AG10803 (cell line): ENCODE data around the gene CRK.
"Not testable (repeated sequence)": the region's sequence is repeated elsewhere in the genome, so short reads cannot be mapped to it uniquely, and the experiment has no call there.

Experiments
- DNase-seq: peaks from one replicate; pipeline ENCODE4 v3.0.0; 2010; ENCODE audit warnings: low read depth
- H3K4me3 ChIP-seq: 2 replicates; pipeline ENCODE4 v1.5.1; 2011; ENCODE audit warnings: mild to moderate bottlenecking, low read length, control low read depth
- TF ChIP-seq, protein P1 (sequence below): conservative IDR thresholded peaks from 2 replicates; pipeline ENCODE4 v1.5.1; 2011; ENCODE audit warnings: mild to moderate bottlenecking, low read length, control low read depth, inconsistent platforms

CRK gene

GRCh38 chr17:1386265-1386664 is 69.8 kb downstream of the CRK start:
- no peak for DNase-seq
- H3K4me3 ChIP-seq: no peak overlapping the region
- TF ChIP-seq, protein P1, sequence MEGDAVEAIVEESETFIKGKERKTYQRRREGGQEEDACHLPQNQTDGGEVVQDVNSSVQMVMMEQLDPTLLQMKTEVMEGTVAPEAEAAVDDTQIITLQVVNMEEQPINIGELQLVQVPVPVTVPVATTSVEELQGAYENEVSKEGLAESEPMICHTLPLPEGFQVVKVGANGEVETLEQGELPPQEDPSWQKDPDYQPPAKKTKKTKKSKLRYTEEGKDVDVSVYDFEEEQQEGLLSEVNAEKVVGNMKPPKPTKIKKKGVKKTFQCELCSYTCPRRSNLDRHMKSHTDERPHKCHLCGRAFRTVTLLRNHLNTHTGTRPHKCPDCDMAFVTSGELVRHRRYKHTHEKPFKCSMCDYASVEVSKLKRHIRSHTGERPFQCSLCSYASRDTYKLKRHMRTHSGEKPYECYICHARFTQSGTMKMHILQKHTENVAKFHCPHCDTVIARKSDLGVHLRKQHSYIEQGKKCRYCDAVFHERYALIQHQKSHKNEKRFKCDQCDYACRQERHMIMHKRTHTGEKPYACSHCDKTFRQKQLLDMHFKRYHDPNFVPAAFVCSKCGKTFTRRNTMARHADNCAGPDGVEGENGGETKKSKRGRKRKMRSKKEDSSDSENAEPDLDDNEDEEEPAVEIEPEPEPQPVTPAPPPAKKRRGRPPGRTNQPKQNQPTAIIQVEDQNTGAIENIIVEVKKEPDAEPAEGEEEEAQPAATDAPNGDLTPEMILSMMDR: no peak

- TF ChIP-seq, protein P1: no peak
- H3K4me3 ChIP-seq: no peak overlapping the region
- no peak for DNase-seq
Observed at GRCh38 chr17:1385861-1386260, 70.2 kb downstream of the CRK start.

- TF ChIP-seq, protein P1: no peak
- no peak overlapping the region for H3K4me3 ChIP-seq
- DNase-seq: no peak
Observed at GRCh38 chr17:1384905-1385435, 71.1 kb downstream of the CRK start.

DNA sequence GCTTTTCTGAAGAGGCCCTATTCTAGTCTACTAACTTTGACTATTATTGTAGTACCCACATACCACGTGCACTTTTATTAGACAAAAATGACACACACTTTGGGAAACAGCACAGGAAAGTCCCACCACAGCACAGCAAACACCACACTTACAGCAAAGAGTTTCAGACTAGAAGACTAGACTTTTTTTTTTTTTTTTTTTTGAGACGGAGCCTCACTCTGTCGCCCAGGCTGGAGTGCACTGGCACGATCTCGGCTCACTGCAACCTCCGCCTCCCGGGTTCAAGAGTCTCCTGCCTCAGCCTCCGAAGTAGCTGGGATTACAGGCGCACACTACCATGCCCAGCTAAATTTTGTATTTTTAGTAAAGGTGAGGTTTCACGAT is 76.1 kb downstream of the CRK start:
- H3K4me3 ChIP-seq: no peak overlapping the region
- DNase-seq: no peak
- TF ChIP-seq, protein P1: no peak

GRCh38 chr17:1379208-1379929 is 76.7 kb downstream of the CRK start:
- TF ChIP-seq, protein P1: no peak
- DNase-seq: no peak
- H3K4me3 ChIP-seq: no peak overlapping the region

GRCh38 chr17:1378476-1378860 is 77.6 kb downstream of the CRK start:
- H3K4me3 ChIP-seq: not testable (repeated sequence)
- DNase-seq: peak; percentile 29

GRCh38 chr17:1377334-1377733 is 78.7 kb downstream of the CRK start:
- no peak for DNase-seq
- H3K4me3 ChIP-seq: no peak overlapping the region
- TF ChIP-seq, protein P1: no peak

DNA sequence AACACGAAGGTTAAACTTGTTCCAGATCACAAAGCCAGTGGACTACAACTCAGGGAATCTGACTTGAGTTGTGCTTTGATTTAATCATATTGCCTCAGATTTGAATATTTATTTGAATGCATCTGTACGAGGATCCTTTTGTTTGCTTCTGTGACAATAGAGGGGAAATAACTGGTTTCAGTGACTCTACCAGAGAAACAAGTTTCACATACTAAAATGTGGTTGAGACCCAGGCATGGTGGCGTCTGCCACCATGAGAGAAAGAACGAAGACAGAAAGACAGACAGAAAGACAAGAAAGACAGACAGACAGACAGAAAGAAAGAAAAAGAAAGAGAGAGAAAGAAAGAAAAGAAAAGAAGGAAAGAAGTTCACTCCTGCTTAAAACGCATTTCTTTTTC is 80.0 kb downstream of the CRK start:
- TF ChIP-seq, protein P1: no peak
- no peak overlapping the region for H3K4me3 ChIP-seq
- DNase-seq: no peak
